Esophagus (tissue), 2 donors: Measurements from ENCODE around the gene TAX1BP3. TPM values are rescaled to one million over a fixed set of nuclear protein-coding genes. Genes with fewer than 3 reads are reported as not detected.

Experiments
- H3K27ac ChIP-seq, 2 donors: one replicate each; pipeline ENCODE4 v1.5.1; 2013; ENCODE audit warnings: low read depth in 2 of 2, mild to moderate bottlenecking in 2 of 2, inconsistent platforms in 1 of 2, low read length in 1 of 2, moderate library complexity in 1 of 2
- H3K27me3 ChIP-seq, 2 donors: one replicate each; pipeline ENCODE4 v1.6.1; 2013; ENCODE audit warnings: low read length in 2 of 2, control low read depth in 1 of 2, mild to moderate bottlenecking in 1 of 2; ENCODE audit not compliant: insufficient read depth in 2 of 2, control insufficient read depth in 1 of 2
- H3K36me3 ChIP-seq, 2 donors: one replicate each; pipeline ENCODE4 v1.6.1; 2013; ENCODE audit warnings: low read length in 1 of 2; ENCODE audit not compliant: control insufficient read depth in 2 of 2, insufficient read depth in 2 of 2
- H3K4me1 ChIP-seq, 2 donors: one replicate each; pipeline ENCODE4 v1.6.1; 2013; ENCODE audit warnings: low read length in 1 of 2; ENCODE audit not compliant: control insufficient read depth in 2 of 2, insufficient read depth in 2 of 2
- H3K4me3 ChIP-seq, 2 donors: one replicate each; pipeline ENCODE4 v1.5.1; 2013; ENCODE audit warnings: low read length in 2 of 2, mild to moderate bottlenecking in 2 of 2, low read depth in 1 of 2, moderate library complexity in 1 of 2
- H3K9me3 ChIP-seq, 2 donors: one replicate each; pipeline ENCODE4 v1.6.1; 2013; ENCODE audit warnings: mild to moderate bottlenecking in 2 of 2, low read depth in 1 of 2, low read length in 1 of 2, moderate library complexity in 1 of 2; ENCODE audit not compliant: control insufficient read depth in 2 of 2, insufficient read depth in 1 of 2
- WGBS, 2 donors: extraction: QIAGEN DNeasy Blood & Tissue Kit; methylation state at CpG; one replicate each; pipeline ENCODE4 v1.1.7; 2013; 5-methylcytosine and 5-hydroxymethylcytosine counted together
- polyA plus RNA-seq, 2 donors: library from polyadenylated mRNA; stranded (reverse); fragments of 200-250 nt; gene quantifications; one replicate each; pipeline ENCODE4 v1.2.3, GENCODE V29; 2013
- donor health status: healthy with polysubstance abuse.
- donor health status: Bipolar disorder and iron deficiency.

Gene TAX1BP3
- polyA plus RNA-seq, 2 donors: 158 to 248 TPM

DNA sequence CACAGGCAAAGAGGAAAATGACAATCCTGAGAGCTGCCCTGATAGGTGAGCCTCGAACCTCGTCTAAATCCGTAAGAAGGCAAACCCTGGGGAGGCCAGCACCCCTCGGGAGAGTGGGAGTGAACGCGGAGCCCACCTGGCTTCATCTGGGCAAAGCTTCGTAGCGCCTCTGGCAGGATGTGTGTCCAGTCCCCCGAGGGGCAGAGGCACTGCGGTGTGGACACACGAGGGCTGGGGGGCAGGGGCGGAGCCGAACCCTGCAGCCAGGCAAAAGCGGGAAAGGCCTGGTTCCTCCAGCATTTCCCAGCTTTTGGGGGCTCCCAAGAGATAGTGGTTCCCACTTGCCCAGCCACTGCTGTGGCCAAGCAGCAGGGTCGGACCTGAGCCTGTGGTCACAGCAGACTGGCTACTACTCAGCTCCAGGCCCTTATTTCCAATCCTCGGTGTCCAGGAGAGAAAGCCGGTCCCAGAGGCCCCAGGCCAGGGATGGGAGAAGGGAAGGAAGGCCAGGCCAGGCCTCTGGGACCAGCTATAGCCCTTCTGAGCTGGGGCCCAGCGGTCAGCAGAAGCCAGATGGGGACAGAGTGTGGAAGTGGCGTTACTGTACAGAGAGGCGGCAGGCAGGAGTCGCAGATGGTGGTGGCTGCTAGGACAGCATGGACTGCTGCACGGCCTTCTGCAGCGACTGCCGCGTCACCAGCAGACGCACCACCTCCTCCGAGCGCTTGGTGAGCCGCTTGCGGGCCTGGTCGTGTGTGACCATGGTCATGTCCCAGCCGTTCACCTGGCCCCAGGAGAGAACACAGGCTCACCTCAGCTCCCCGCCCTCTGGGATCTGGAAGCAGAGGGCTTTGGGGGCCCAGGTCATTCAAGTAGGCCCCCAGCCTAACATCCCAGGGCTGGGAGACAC is 5.0 kb downstream of the TAX1BP3 start:
- Histone ChIP-seq H3K27me3 (no peaks in the 10 kb centered on the region), H3K4me3 (no peak overlapping the region), H3K27ac (no peak overlapping the region), H3K36me3 (peaks cover 19 to 28% of the 10 kb centered on the region in 2 donors), H3K9me3 (no peaks in the 10 kb centered on the region), H3K4me1 (peaks cover 12 to 26% of the 10 kb centered on the region in 2 donors)
- WGBS, 2 donors: 88 to 89% methylated on average over 32 to 33 of the region's 33 CpGs

DNA sequence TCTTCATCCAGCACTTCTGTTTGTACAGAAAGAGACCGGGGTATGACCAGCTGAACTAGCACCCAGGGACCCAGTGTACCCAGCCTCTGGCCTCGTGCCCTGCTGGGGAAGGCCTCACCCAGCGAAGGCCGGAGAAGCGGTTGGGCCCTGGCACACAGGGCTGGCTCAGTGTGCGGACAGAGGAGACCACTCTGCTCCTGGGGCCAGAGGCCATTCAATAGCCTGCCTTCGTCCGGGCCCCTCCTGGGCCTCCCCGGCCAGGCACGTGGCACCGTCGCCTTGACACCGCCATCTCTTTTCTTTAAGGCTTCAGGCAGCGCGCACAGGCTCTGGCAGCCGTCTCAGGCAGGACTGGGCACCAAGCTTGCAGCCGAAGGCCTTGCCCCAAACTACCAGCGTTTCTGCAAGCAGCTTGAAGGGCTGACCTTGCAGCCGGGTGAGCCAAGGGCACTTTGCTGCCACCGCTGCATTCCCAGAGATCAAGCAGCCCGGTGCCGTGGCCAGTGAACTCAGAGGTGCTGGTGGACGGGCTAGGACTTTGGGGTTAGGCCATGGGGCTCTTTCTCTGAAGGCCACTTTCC is 8.0 kb downstream of the TAX1BP3 start:
- H3K4me1 ChIP-seq: peaks cover 10 to 28% of the 10 kb centered on the region in 2 donors
- 69 to 80% methylated on average over 23 of the region's 23 CpGs for WGBS, 2 donors
- peaks cover 19 to 28% of the 10 kb centered on the region in 2 donors for H3K36me3 ChIP-seq
- no peaks in the 10 kb centered on the region for H3K9me3 ChIP-seq
- no peak overlapping the region for H3K4me3 ChIP-seq
- no peaks in the 10 kb centered on the region for H3K27me3 ChIP-seq
- H3K27ac ChIP-seq: peak overlapping the region; percentile 74 to 87

- 27 to 61% methylated on average over 21 to 22 of the region's 22 CpGs for WGBS, 2 donors
- Histone ChIP-seq H3K36me3 (peaks cover 19 to 25% of the 10 kb centered on the region in 2 donors), H3K4me1 (peaks cover 10 to 28% of the 10 kb centered on the region in 2 donors)
These were observed 8.8 kb downstream of the TAX1BP3 start for GRCh38 chr17:3659541-3660111.

DNA sequence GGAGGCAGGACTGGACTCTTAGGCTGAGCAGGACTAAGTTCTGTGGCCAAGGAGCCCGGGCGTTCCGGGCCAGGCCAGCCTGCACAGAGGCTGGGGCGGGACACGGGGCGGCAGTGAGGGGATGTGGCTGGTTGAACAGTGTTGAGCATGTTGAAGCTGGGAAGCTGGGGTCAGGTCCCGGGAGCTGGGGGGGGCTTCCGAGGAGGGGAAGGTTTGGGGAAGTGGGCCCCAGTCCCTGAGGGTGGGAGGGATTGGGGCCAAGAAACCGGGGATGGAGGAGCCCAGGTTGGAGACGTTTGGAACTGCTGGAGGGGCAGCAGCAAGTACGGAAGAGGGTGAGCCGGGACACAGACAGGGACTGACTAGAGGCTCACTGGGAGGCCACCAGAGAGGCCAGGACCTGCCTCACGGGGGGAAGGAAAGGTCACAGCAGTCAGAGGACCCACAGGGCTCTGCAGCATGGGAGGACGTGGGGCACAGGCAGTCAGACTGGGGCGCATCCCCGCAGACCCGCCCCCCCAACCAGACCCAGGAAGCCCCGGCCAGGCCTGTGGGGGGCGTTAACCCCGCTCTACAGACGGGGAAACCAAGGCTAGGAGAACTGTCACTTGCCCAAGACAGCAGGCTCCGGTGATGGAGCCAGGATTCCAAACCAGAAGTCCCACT is 9.5 kb downstream of the TAX1BP3 start:
- peaks cover 15 to 17% of the 10 kb centered on the region in 2 donors for H3K36me3 ChIP-seq
- 57 to 61% methylated on average over 22 of the region's 22 CpGs for WGBS, 2 donors
- H3K4me1 ChIP-seq: peaks cover 10 to 28% of the 10 kb centered on the region in 2 donors
- H3K9me3 ChIP-seq: no peaks in the 10 kb centered on the region
- peak overlapping the region; percentile 74 to 87 for H3K27ac ChIP-seq
- H3K4me3 ChIP-seq: no peak overlapping the region
- H3K27me3 ChIP-seq: no peaks in the 10 kb centered on the region

More at GRCh38 chr17:3659541-3660111, 8.8 kb downstream of the TAX1BP3 start:
- Histone ChIP-seq H3K27me3 (no peaks in the 10 kb centered on the region), H3K4me3 (no peak overlapping the region), H3K27ac (peak overlapping the region; percentile 74 to 87), H3K9me3 (no peaks in the 10 kb centered on the region)

DNA sequence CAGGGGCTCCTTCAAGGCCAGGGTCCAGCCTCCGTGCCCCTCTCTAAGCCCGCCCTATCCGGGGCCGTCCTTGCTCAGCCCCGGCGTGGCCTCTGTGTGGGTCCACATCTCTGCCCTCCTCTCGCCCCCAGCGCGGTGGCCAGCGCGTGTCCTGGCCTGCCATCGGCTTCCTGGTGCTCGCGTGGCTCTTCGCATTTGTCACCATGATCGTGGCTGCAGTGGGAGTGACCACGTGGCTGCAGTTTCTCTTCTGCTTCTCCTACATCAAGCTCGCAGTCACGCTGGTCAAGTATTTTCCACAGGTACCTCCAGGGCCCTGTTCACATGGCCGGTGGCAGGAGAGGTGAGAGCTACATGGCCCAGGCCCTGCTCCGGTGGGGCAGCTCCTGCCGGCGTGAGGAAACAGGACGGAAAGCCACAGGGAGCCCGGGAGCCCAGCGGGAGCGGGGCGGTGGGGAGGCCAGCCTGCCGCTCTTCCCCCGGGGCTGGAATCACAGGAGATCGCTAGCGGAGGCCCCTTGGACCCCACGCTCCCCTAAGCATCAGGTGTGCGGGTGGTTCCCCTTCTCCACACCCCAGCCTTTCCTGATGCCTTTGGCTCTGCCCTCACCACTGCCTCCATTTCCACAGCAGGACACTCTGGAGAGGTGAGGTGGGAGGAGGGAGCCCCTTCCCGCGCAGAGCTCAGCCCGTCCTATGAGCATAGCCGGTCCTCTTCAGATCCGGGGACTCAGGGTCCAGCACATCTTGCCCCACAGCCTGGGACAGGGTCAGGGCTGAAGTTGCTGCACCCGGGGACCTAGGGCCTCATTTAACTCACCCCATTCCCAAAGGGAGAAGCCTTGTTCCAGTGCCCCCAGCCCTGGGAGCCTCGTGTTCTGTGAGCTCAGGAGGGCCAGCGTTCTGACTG is 10.2 kb downstream of the TAX1BP3 start:
- H3K27ac ChIP-seq: peak overlapping the region in 1 of 2 donors; percentile 10
- H3K36me3 ChIP-seq: peaks cover 8 to 10% of the 10 kb centered on the region in 2 donors
- H3K4me3 ChIP-seq: no peak overlapping the region
- H3K27me3 ChIP-seq: no peaks in the 10 kb centered on the region
- H3K4me1 ChIP-seq: peaks cover 10 to 28% of the 10 kb centered on the region in 2 donors
- 73 to 80% methylated on average over 42 of the region's 42 CpGs for WGBS, 2 donors
- no peaks in the 10 kb centered on the region for H3K9me3 ChIP-seq

- Histone ChIP-seq H3K4me3 (no peak overlapping the region), H3K36me3 (peaks cover 3 to 7% of the 10 kb centered on the region in 2 donors), H3K27ac (no peak overlapping the region), H3K4me1 (peaks cover 10 to 28% of the 10 kb centered on the region in 2 donors), H3K9me3 (no peaks in the 10 kb centered on the region), H3K27me3 (no peaks in the 10 kb centered on the region)
- WGBS, 2 donors: 62 to 66% methylated on average over 7 of the region's 7 CpGs
These were observed 10.8 kb downstream of the TAX1BP3 start for GRCh38 chr17:3657588-3657869.

DNA sequence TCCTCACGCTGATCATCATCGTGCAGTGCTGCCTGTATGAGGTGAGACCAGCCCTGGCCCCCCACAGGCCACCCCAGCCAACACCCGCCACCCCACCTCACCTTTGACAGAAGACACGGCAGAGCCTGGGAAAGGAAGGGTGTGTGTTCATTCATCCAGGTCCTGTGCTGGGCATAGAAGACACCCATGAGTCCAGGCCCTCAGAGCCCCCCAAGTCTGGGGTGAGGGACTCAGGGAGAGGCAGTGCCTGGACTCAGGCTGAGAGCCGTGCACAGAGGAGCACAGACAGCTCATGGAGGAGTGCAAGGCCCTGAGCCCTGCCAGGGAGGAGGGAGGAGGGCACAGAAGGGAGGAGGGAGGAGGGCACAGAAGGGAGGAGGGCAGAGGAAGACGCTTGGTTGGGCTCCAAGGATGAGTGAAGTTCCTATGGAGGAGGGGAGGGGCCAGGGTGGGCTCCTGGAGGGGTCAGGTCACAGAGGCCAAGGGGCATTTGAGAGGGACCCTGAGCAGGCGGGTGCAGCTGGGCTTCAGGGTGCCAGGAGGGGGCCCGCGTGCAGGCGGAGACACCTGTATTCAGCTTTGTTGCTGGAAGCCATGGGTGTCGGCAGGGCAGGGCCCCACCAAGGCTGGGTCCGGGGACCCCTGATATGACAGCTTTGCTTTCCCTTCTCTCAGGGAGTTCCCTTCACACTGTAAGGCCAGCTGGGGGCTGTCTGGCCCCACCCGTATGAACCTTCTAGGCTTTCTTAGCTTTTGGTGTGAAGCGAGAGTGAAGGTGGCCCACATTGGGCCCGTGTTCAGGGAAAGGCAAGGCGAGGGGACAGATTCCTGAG is 11.4 kb downstream of the TAX1BP3 start:
- WGBS, 2 donors: 76% methylated on average over 12 to 16 of the region's 16 CpGs
- no peaks in the 10 kb centered on the region for H3K27me3 ChIP-seq
- H3K36me3 ChIP-seq: peaks cover 0 to 3% of the 10 kb centered on the region in 2 donors
- H3K4me1 ChIP-seq: peaks cover 10 to 28% of the 10 kb centered on the region in 2 donors
- no peak overlapping the region for H3K4me3 ChIP-seq
- no peaks in the 10 kb centered on the region for H3K9me3 ChIP-seq
- no peak overlapping the region for H3K27ac ChIP-seq

DNA sequence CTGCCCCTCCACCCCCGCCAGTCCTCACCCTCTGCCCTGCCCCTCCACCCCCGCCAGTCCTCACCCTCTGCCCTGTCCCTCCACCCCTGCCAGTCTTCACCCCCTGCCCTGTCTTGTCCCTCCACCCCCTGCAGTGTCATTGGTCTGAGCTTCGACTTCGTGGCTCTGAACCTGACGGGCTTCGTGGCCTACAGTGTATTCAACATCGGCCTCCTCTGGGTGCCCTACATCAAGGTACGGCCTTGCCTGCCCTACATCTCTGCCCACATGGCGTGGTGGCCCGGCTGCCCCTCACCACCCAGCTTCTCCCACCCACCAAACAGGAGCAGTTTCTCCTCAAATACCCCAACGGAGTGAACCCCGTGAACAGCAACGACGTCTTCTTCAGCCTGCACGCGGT is 12.0 kb downstream of the TAX1BP3 start:
- Histone ChIP-seq H3K4me3 (no peak overlapping the region), H3K36me3 (no peaks in the 10 kb centered on the region), H3K9me3 (no peaks in the 10 kb centered on the region), H3K27ac (no peak overlapping the region), H3K4me1 (peaks cover 10 to 28% of the 10 kb centered on the region in 2 donors), H3K27me3 (no peaks in the 10 kb centered on the region)
- 85 to 87% methylated on average over 15 to 16 of the region's 16 CpGs for WGBS, 2 donors
